Body of pancreas (tissue), 4 donors: ENCODE measurements around the gene NKAIN2. TPM values are rescaled to one million over a fixed set of nuclear protein-coding genes. Genes with fewer than 3 reads are reported as not detected.

Source experiments
- ATAC-seq: fragments of 150-250 bp; one replicate; pipeline ENCODE4 v1.9.1; 2016
- DNase-seq, 4 donors: peaks; one replicate each; pipeline ENCODE4 v3.0.0-alpha.2; 2019
- H3K27ac ChIP-seq, 4 donors: fragments of 200-600 bp; sonication (generic); 1 replicate in 3 of 4; 2 replicates in 1 of 4; pipeline versions ENCODE4 v1.5.1 to v1.6.1; 2016 to 2019; ENCODE audit warnings: mild to moderate bottlenecking in 1 of 4, mixed read lengths in 1 of 4, moderate library complexity in 1 of 4
- H3K27me3 ChIP-seq, 2 donors: fragments of 200-600 bp; sonication (generic); one replicate each; pipeline ENCODE4 v1.6.0; 2016; ENCODE audit warnings: mild to moderate bottlenecking in 1 of 2
- H3K36me3 ChIP-seq, 2 donors: fragments of 200-600 bp; sonication (generic); replicated peaks in 1 of 2; 2 replicates each; pipeline ENCODE4 v1.5.1; 2016; ENCODE audit warnings: low read depth in 2 of 2; ENCODE audit not compliant: insufficient read depth in 1 of 2
- H3K4me1 ChIP-seq: fragments of 200-600 bp; sonication (generic); one replicate; pipeline ENCODE4 v1.6.0; 2016
- H3K4me3 ChIP-seq, 2 donors: fragments of 200-600 bp; sonication (generic); 1 replicate in 1 of 2; 2 replicates in 1 of 2; pipeline ENCODE4 v1.5.1; 2016 to 2019
- H3K9me3 ChIP-seq, 3 donors: fragments of 200-600 bp; sonication (generic); 1 replicate in 2 of 3; 2 replicates in 1 of 3; pipeline ENCODE4 v1.5.1; 2016
- CTCF ChIP-seq, 7 experiments: fragments of 450-650 bp in 4 of 7; fragments of 200-600 bp in 3 of 7; sonication (generic) in 3 of 7; IDR thresholded peaks; one replicate each; pipeline ENCODE4 v1.5.1; 2016 to 2019; ENCODE audit warnings: antibody characterized with exemption in 7 of 7
- POLR2A ChIP-seq, 3 donors: fragments of 450-650 bp; IDR thresholded peaks; one replicate each; pipeline ENCODE4 v1.6.1; 2016; ENCODE audit warnings: antibody characterized with exemption in 3 of 3, mild to moderate bottlenecking in 2 of 3
- WGBS, 2 donors: methylation state at CpG; one replicate each; pipeline ENCODE4 v1.1.5; 2017; 5-methylcytosine and 5-hydroxymethylcytosine counted together
- intact Hi-C: fragments of 100-400 bp; cut with DNase I; formaldehyde crosslinking; loops from one replicate; pipeline ENCODE4 v1.15.1; 2023
- total RNA-seq, 2 donors: library from RNA; depleted of rRNA; stranded (reverse); fragments of >200 nt; gene quantifications; one replicate each; pipeline ENCODE4 v1.1.0, GENCODE V29; 2016

The NKAIN2 gene
- total RNA-seq, 2 donors from 2014 or later: not detected

- intact Hi-C loops: no loop called here
- H3K27me3 ChIP-seq: no peaks in the 10 kb centered on the region
- no peak overlapping the region for H3K27ac ChIP-seq
- no peak overlapping the region for H3K4me3 ChIP-seq
- no peak for DNase-seq
- TF ChIP-seq POLR2A (IDR thresholded peaks at IDR 0.05): no peak
- TF ChIP-seq CTCF (IDR thresholded peaks at IDR 0.05): no peak
- ATAC-seq: no peak
- no peaks in the 10 kb centered on the region for H3K4me1 ChIP-seq
- no peaks in the 10 kb centered on the region for H3K36me3 ChIP-seq
- H3K9me3 ChIP-seq: no peaks in the 10 kb centered on the region
- 74 to 76% methylated on average over 5 of the region's 5 CpGs for WGBS, 2 donors
Observed at GRCh38 chr6:124780623-124781022, 977.0 kb downstream of the NKAIN2 start.

- TF ChIP-seq CTCF (IDR thresholded peaks at IDR 0.05): no peak
- TF ChIP-seq POLR2A (IDR thresholded peaks at IDR 0.05): no peak
- WGBS, 2 donors: 48 to 61% methylated on average over 1 of the region's 1 CpG
Observed at GRCh38 chr6:124783344-124783743, 979.7 kb downstream of the NKAIN2 start.

GRCh38 chr6:124791156-124791555, 987.5 kb downstream of the NKAIN2 start:
- Histone ChIP-seq H3K9me3 (no peaks in the 10 kb centered on the region), H3K27me3 (no peaks in the 10 kb centered on the region), H3K36me3 (no peaks in the 10 kb centered on the region), H3K4me1 (no peaks in the 10 kb centered on the region), H3K4me3 (no peak overlapping the region), H3K27ac (no peak overlapping the region)
- TF ChIP-seq POLR2A (IDR thresholded peaks at IDR 0.05) (no peak), CTCF (IDR thresholded peaks at IDR 0.05) (no peak)
- ATAC-seq (no peak), DNase-seq (no peak)
- WGBS, 2 donors: 59 to 63% methylated on average over 2 of the region's 2 CpGs
- intact Hi-C loops: no loop called here

More at GRCh38 chr6:124783344-124783743, 979.7 kb downstream of the NKAIN2 start:
- H3K9me3 ChIP-seq: no peaks in the 10 kb centered on the region
- intact Hi-C loops: no loop called here
- H3K4me3 ChIP-seq: no peak overlapping the region
- no peaks in the 10 kb centered on the region for H3K27me3 ChIP-seq
- H3K36me3 ChIP-seq: no peaks in the 10 kb centered on the region
- no peak overlapping the region for H3K27ac ChIP-seq
- H3K4me1 ChIP-seq: no peaks in the 10 kb centered on the region
- DNase-seq (no peak), ATAC-seq (no peak)

GRCh38 chr6:124792386-124792785, 988.7 kb downstream of the NKAIN2 start:
- no peak for DNase-seq
- no peaks in the 10 kb centered on the region for H3K27me3 ChIP-seq
- no peak overlapping the region for H3K27ac ChIP-seq
- WGBS, 2 donors: 40 to 45% methylated on average over 2 of the region's 2 CpGs
- intact Hi-C loops: no loop called here
- H3K9me3 ChIP-seq: no peaks in the 10 kb centered on the region
- TF ChIP-seq CTCF (IDR thresholded peaks at IDR 0.05) (no peak), POLR2A (IDR thresholded peaks at IDR 0.05) (no peak)
- no peaks in the 10 kb centered on the region for H3K36me3 ChIP-seq
- ATAC-seq: no peak
- H3K4me1 ChIP-seq: no peaks in the 10 kb centered on the region
- no peak overlapping the region for H3K4me3 ChIP-seq

GRCh38 chr6:124793398-124793797, 989.7 kb downstream of the NKAIN2 start:
- Histone ChIP-seq H3K4me3 (no peak overlapping the region), H3K36me3 (no peaks in the 10 kb centered on the region), H3K9me3 (no peaks in the 10 kb centered on the region), H3K4me1 (no peaks in the 10 kb centered on the region), H3K27me3 (no peaks in the 10 kb centered on the region), H3K27ac (no peak overlapping the region)
- intact Hi-C loops: no loop called here
- TF ChIP-seq CTCF (IDR thresholded peaks at IDR 0.05) (no peak), POLR2A (IDR thresholded peaks at IDR 0.05) (no peak)
- ATAC-seq: no peak
- no peak for DNase-seq
